Measurements from ENCODE around the gene PATE3.

PATE3 gene

GRCh38 chr11:125766251-125766650 is 21.7 kb upstream of the PATE3 start (continued):
- no peak for TF ChIP-seq POU6F1 (CRISPR knock-in tag; IDR thresholded peaks at IDR 0.05; ENCODE audit: borderline replicate concordance, low read depth)

GRCh38 chr11:125768336-125769046 is 19.4 kb upstream of the PATE3 start:
- no peak for ATAC-seq
- TF ChIP-seq PATZ1 (CRISPR knock-in tag; IDR thresholded peaks at IDR 0.05; ENCODE audit: borderline replicate concordance) = no peak

GRCh38 chr11:125770583-125770982 is 17.3 kb upstream of the PATE3 start:
- ATAC-seq = no peak
- TF ChIP-seq ESRRG (CRISPR knock-in tag; IDR thresholded peaks at IDR 0.05) (no peak), POU6F1 (CRISPR knock-in tag; IDR thresholded peaks at IDR 0.05; ENCODE audit: borderline replicate concordance, low read depth) (no peak), RARB (CRISPR knock-in tag; IDR thresholded peaks at IDR 0.05) (no peak), TSHZ2 (CRISPR knock-in tag; IDR thresholded peaks at IDR 0.05) (no peak), CSRNP3 (CRISPR knock-in tag; IDR thresholded peaks at IDR 0.05) (no peak), SNAI2 (CRISPR knock-in tag; IDR thresholded peaks at IDR 0.05) (no peak), PPARA (CRISPR knock-in tag; IDR thresholded peaks at IDR 0.05; ENCODE audit: borderline replicate concordance) (no peak), CREB5 (CRISPR knock-in tag; IDR thresholded peaks at IDR 0.05; ENCODE audit: low read depth) (no peak)

GRCh38 chr11:125772834-125773505 is 15.0 kb upstream of the PATE3 start:
- peak; percentile 78 for ATAC-seq
- TF ChIP-seq BACH2 (CRISPR knock-in tag; IDR thresholded peaks at IDR 0.05; ENCODE audit: borderline replicate concordance) (no peak), ARNTL (CRISPR knock-in tag; IDR thresholded peaks at IDR 0.05; ENCODE audit: borderline replicate concordance, low read depth) (no peak), SNAI2 (CRISPR knock-in tag; IDR thresholded peaks at IDR 0.05) (no peak), ESRRG (CRISPR knock-in tag; IDR thresholded peaks at IDR 0.05) (no peak), ZNF565 (CRISPR knock-in tag; conservative IDR thresholded peaks at IDR 0.05; ENCODE audit: low read depth) (no peak), CREB5 (CRISPR knock-in tag; IDR thresholded peaks at IDR 0.05; ENCODE audit: low read depth) (no peak), ZNF8 (CRISPR knock-in tag; IDR thresholded peaks at IDR 0.05) (no peak), CSRNP3 (CRISPR knock-in tag; IDR thresholded peaks at IDR 0.05) (no peak), GLIS3 (CRISPR knock-in tag; IDR thresholded peaks at IDR 0.05) (no peak), PPARA (CRISPR knock-in tag; IDR thresholded peaks at IDR 0.05; ENCODE audit: borderline replicate concordance) (no peak), RARB (CRISPR knock-in tag; IDR thresholded peaks at IDR 0.05) (no peak), PATZ1 (CRISPR knock-in tag; IDR thresholded peaks at IDR 0.05; ENCODE audit: borderline replicate concordance) (no peak), OSR1 (CRISPR knock-in tag; IDR thresholded peaks at IDR 0.05) (no peak)
